GM12864 (cell line): ENCODE data around the gene MARCHF10.

ENCODE experiments used
- DNase-seq: peaks from one replicate; pipeline ENCODE4 v3.0.0-alpha.2; 2011; ENCODE audit warnings: low read depth
- H3K4me3 ChIP-seq: 2 replicates; pipeline ENCODE4 v1.5.1; 2011; ENCODE audit warnings: mild to moderate bottlenecking, low read depth, low read length, control low read depth
- TF ChIP-seq, protein P1 (sequence below): IDR thresholded peaks from 2 replicates; pipeline ENCODE4 v1.5.1; 2011; ENCODE audit warnings: low read depth, mild to moderate bottlenecking, moderate library complexity, low read length, control low read depth, inconsistent platforms; ENCODE audit errors: missing control alignments

Gene MARCHF10

GRCh38 chr17:62753562-62753961 lies 54.6 kb downstream of the MARCHF10 start:
- no peak overlapping the region for H3K4me3 ChIP-seq

GRCh38 chr17:62751060-62751691 lies 56.9 kb downstream of the MARCHF10 start:
- DNase-seq = no peak
- TF ChIP-seq, protein P1, sequence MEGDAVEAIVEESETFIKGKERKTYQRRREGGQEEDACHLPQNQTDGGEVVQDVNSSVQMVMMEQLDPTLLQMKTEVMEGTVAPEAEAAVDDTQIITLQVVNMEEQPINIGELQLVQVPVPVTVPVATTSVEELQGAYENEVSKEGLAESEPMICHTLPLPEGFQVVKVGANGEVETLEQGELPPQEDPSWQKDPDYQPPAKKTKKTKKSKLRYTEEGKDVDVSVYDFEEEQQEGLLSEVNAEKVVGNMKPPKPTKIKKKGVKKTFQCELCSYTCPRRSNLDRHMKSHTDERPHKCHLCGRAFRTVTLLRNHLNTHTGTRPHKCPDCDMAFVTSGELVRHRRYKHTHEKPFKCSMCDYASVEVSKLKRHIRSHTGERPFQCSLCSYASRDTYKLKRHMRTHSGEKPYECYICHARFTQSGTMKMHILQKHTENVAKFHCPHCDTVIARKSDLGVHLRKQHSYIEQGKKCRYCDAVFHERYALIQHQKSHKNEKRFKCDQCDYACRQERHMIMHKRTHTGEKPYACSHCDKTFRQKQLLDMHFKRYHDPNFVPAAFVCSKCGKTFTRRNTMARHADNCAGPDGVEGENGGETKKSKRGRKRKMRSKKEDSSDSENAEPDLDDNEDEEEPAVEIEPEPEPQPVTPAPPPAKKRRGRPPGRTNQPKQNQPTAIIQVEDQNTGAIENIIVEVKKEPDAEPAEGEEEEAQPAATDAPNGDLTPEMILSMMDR = no peak
- H3K4me3 ChIP-seq = no peak overlapping the region

More at GRCh38 chr17:62753562-62753961, 54.6 kb downstream of the MARCHF10 start:
- DNase-seq = no peak
- TF ChIP-seq, protein P1 = no peak

GRCh38 chr17:62750631-62751051 lies 57.5 kb downstream of the MARCHF10 start:
- no peak for DNase-seq
- H3K4me3 ChIP-seq = no peak overlapping the region
- TF ChIP-seq, protein P1 = no peak

- H3K4me3 ChIP-seq = no peak overlapping the region
- TF ChIP-seq, protein P1 = no peak
- DNase-seq = no peak
These were observed 58.2 kb downstream of the MARCHF10 start for GRCh38 chr17:62749926-62750325.

DNA sequence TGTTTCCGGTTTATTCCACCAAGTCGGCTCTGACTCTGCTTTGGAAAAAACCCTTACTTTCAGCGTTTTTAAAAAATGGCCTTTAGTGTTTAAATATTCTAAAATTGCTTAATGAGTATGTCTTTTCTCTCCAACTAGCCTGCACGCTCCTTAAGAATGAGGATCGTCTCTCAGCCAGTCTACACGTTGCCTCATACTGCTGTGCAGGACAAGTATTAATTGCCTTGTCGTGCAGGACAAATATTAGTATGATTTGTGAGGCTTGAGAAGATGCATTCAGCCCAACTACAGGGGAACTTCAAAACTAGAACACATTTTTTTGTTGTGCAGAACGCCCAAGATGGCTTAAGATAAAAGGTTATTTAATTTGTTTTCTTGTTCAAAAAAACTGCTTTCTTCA lies 61.2 kb downstream of the MARCHF10 start:
- DNase-seq = no peak
- TF ChIP-seq, protein P1 = no peak
- H3K4me3 ChIP-seq = no peak overlapping the region

GRCh38 chr17:62745806-62746205 lies 62.3 kb downstream of the MARCHF10 start:
- TF ChIP-seq, protein P1 = no peak
- no peak overlapping the region for H3K4me3 ChIP-seq
- no peak for DNase-seq

DNA sequence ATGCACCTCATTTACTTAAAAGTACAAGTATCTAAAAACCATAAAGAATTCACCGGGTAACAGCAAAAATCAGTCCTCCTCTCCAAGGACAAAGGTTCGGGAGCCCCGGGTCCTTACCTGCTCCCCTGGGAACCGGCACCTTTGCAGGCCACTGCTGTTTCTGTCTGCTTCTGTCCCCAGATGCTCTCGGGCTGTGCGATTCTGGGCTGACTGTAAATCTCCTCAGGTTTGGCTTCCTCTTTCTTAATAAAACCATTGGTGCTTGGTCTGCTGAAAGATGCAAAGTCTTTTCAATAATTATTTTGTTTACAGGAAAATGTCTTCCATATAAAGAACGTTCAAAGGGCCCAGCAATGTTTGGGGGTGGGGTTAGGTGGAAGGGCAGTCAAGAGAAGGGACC lies 63.9 kb downstream of the MARCHF10 start:
- no peak for DNase-seq
- TF ChIP-seq, protein P1 = no peak
- H3K4me3 ChIP-seq = no peak overlapping the region
